GM19324 (cell line): ENCODE measurements around the gene KMT2B.

Experiments used
- ATAC-seq: cut with Tn5 transposase; IDR thresholded peaks from one replicate; pipeline ENCODE4 v1.9.1; 2021; ENCODE audit warnings: mild to moderate bottlenecking, moderate library complexity; ENCODE audit not compliant: unreplicated experiment, low FRiP score

The KMT2B gene

GRCh38 chr19:35776102-35776788 is 58.4 kb downstream of the KMT2B start:
- ATAC-seq = no peak

GRCh38 chr19:35777086-35777841 is 59.5 kb downstream of the KMT2B start:
- no peak for ATAC-seq

- no peak for ATAC-seq
These were observed 60.2 kb downstream of the KMT2B start for GRCh38 chr19:35777961-35778360.

GRCh38 chr19:35779033-35779432 is 61.2 kb downstream of the KMT2B start:
- ATAC-seq = no peak

- ATAC-seq = no peak
These were observed 62.3 kb downstream of the KMT2B start for GRCh38 chr19:35780058-35780457.

- ATAC-seq = no peak
These were observed 62.9 kb downstream of the KMT2B start for GRCh38 chr19:35780717-35781116.

- ATAC-seq = no peak
These were observed 63.8 kb downstream of the KMT2B start for GRCh38 chr19:35781650-35782049.

- no peak for ATAC-seq
These were observed 64.8 kb downstream of the KMT2B start for GRCh38 chr19:35782589-35782988.

- no peak for ATAC-seq
These were observed 65.9 kb downstream of the KMT2B start for GRCh38 chr19:35783469-35784434.

- ATAC-seq = no peak
These were observed 66.9 kb downstream of the KMT2B start for GRCh38 chr19:35784503-35785338.

- no peak for ATAC-seq
These were observed 67.5 kb downstream of the KMT2B start for GRCh38 chr19:35785339-35785627.

- no peak for ATAC-seq
These were observed 68.7 kb downstream of the KMT2B start for GRCh38 chr19:35786299-35787160.

GRCh38 chr19:35787227-35787799 is 69.5 kb downstream of the KMT2B start:
- no peak for ATAC-seq
